Smooth muscle cell of the brain vasculature (primary cell): ENCODE data around the gene PTCH2.

ENCODE experiments used
- DNase-seq: peaks from one replicate; pipeline ENCODE4 v3.0.0-alpha.2; 2012; ENCODE audit warnings: low read depth, low spot score

The PTCH2 gene, protein sequence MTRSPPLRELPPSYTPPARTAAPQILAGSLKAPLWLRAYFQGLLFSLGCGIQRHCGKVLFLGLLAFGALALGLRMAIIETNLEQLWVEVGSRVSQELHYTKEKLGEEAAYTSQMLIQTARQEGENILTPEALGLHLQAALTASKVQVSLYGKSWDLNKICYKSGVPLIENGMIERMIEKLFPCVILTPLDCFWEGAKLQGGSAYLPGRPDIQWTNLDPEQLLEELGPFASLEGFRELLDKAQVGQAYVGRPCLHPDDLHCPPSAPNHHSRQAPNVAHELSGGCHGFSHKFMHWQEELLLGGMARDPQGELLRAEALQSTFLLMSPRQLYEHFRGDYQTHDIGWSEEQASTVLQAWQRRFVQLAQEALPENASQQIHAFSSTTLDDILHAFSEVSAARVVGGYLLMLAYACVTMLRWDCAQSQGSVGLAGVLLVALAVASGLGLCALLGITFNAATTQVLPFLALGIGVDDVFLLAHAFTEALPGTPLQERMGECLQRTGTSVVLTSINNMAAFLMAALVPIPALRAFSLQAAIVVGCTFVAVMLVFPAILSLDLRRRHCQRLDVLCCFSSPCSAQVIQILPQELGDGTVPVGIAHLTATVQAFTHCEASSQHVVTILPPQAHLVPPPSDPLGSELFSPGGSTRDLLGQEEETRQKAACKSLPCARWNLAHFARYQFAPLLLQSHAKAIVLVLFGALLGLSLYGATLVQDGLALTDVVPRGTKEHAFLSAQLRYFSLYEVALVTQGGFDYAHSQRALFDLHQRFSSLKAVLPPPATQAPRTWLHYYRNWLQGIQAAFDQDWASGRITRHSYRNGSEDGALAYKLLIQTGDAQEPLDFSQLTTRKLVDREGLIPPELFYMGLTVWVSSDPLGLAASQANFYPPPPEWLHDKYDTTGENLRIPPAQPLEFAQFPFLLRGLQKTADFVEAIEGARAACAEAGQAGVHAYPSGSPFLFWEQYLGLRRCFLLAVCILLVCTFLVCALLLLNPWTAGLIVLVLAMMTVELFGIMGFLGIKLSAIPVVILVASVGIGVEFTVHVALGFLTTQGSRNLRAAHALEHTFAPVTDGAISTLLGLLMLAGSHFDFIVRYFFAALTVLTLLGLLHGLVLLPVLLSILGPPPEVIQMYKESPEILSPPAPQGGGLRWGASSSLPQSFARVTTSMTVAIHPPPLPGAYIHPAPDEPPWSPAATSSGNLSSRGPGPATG

DNA sequence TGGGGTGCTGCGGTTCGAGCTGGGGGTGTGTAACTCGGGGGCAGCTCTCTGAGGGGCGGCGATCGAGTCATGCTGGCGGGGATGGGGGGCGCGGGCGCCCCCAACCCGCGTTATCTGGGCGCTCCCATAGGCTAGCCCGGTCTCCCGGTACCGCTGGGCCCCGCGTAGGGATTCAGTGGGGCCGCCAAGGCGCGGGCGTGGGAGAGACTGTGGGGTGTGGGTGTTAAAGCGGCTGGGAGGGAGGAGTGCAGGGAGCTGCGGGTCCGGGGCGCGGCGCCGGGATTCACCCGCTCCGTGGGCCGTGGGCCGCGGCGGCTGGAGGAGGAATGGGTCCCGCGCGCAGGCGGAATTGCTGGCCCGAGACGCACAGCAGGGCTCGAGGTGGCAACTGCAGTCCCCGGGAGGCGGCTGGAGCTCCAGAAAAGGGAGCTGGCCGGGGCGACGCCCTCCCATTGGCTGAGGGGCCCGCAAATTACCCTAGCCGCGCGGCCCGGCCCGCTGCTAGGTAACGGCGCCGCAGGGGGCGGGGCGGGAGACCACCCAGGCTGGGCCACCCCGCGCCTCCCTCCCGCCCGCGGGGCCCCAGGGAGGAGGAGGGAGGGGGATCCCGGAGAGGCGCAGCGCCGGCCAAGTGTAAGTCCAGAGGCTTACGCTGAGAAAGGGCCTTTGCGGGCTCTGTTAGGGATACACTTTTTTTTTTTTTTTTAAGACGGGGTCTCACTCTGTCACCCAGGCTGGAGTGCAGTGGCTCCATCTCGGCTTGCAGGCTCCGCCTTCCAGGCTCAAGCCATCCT lies at the start of gene PTCH2:
Gene PTCH2, minus strand, starts transcription at position 392 of the 794 bp plus-strand sequence. Its CDS starts 321 bp downstream, at position 71.
- no peak for DNase-seq

GRCh38 chr1:44890007-44890406 lies 47.0 kb upstream of the PTCH2 start:
- no peak for DNase-seq

- no peak for DNase-seq
Measured at GRCh38 chr1:44885406-44885805, 42.4 kb upstream of the PTCH2 start.

DNA sequence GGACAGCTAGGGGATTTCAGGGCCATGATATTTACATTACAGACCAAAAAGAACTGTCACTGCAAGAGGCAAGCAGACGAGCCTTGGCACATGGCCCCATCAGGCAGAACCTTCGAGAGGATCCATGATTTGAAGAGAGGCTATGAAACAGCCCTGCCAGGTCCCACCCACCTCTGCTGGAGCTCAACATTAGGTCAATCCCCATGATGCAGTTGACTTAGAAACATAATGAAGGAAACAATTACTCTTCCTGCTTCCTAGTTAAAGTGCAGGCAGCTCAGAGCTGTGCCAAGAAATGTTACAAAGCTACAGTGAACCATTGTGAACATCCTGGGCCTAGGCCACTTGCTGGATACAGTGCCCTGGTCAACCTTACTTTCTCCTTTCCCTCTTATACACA lies 41.7 kb upstream of the PTCH2 start:
- DNase-seq: no peak

GRCh38 chr1:44881011-44881632 lies 38.1 kb upstream of the PTCH2 start:
- DNase-seq: no peak

GRCh38 chr1:44874155-44874554 lies 31.1 kb upstream of the PTCH2 start:
- DNase-seq: no peak

GRCh38 chr1:44870096-44870495 lies 27.0 kb upstream of the PTCH2 start:
- no peak for DNase-seq

DNA sequence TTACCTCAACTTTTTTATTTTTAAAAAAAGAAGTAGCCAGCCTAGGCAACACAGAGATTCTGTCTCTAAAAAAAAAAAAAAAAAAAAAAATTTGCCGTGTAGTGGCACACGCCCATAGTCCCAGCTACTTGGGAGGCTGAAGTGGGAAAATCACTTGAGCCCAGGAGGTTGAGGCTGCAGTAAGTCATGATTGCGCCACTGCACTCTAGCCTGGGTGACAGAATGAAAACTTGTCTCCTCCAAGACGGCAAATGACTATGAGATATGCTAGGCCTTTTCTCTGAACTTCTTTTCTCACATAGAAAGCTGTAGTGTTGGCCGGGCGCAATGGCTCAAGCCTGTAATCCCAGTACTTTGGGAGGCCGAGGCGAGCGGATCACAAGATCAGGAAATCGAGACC lies 24.7 kb upstream of the PTCH2 start:
- DNase-seq: no peak

- DNase-seq: no peak
Measured at GRCh38 chr1:44862829-44863401, 19.9 kb upstream of the PTCH2 start.

GRCh38 chr1:44860891-44861425 lies 17.9 kb upstream of the PTCH2 start:
- DNase-seq: no peak

DNA sequence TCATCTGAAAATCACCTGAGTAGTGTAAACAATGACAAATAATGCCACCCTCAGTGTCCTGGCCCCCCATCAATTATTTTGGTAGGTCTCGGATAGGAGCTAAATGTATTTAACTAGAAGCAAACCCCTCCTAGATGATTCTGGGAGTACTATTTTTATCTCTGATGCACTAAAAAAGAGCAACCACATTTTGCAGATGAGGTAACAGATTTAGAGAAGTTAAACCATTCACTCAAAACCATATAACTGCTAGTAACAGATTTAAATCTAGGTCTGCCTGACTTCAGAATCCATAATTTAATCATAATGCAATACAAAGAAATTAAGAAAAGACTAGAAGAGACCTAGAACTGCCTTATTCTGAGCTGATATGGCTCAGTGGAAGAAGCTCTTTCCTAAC lies 17.3 kb upstream of the PTCH2 start:
- no peak for DNase-seq

DNA sequence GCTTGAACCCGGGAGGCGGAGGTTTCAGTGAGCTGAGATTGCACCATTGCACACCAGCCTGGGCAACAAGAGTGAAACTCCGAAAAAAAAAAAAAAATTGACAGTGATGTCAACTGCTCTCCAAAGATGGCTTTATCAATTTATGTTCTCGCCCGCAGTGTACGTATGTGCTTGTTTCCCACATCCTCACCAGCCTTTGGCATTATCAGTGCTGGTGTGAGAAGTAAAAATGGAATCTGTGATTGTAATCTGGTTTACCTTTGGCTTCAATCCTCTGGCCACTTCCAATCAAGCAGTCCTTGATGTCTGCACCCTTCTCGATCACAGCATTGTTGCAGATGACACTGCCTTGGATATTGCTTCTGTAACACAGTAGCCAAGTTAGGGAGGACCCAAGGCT lies 14.4 kb upstream of the PTCH2 start:
- no peak for DNase-seq

GRCh38 chr1:44855742-44856141 lies 12.7 kb upstream of the PTCH2 start:
- no peak for DNase-seq

- DNase-seq: no peak
Measured at GRCh38 chr1:44854970-44855369, 11.9 kb upstream of the PTCH2 start.

GRCh38 chr1:44853201-44853600 lies 10.1 kb upstream of the PTCH2 start:
- DNase-seq: no peak

DNA sequence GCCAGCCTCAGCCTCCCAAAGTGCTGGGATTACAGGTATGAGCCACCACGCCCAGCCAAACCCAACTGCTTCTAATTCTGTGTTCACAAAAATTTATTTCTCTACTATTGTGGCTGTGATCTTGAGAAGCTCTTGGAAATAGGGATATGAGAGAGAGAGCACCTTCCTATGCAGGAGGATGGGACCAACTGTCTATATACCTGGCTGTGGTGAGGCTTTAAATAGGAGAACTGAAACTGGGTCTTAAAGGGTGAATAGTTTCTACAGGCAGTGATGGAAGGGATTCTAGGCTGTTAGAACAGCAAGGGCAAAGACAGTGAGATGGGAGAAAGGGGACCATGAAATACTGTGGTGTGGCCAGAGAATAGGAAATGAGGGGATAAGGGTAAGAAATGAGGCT lies 8.3 kb upstream of the PTCH2 start:
- DNase-seq: no peak

GRCh38 chr1:44849575-44850132 lies 6.6 kb upstream of the PTCH2 start:
- DNase-seq: no peak

- no peak for DNase-seq
Measured at GRCh38 chr1:44848456-44849181, 5.6 kb upstream of the PTCH2 start.

DNA sequence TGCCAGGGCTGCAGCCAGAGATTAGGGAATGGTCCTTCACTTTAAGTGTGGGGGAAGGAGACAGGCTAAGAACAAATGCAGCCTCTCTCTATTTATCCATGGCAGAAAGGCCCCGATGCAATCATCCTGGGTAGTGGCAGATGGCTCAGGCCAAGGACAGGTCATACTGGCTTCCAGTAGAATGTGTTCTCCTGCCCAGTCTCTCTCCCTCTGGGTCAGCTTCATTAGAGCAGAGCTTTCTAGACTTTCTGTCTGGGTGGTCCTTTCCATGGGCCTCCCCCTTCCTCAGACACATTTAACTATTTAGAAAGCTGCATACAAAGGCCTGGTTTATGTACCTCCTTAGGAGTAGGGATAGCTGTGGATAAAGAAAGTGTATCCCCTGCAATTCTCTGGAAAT lies 4.8 kb upstream of the PTCH2 start:
- DNase-seq: no peak
